Stimulated activated naive CD8-positive, alpha-beta T cell treated with anti-CD3 and anti-CD28 coated beads, Interleukin-15, Interleukin-2, amounts not matched to agents 100 ng/mL and 50 ng/mL, for 24 hours (primary cell): ENCODE data around the gene RGP1.

Experiments used
- H3K27ac Mint-ChIP-seq: one replicate; pipeline ENCODE4 v1.8.0; 2021; ENCODE audit warnings: mild to moderate bottlenecking, mixed read lengths
- H3K27me3 Mint-ChIP-seq: one replicate; pipeline ENCODE4 v1.8.0; 2021; ENCODE audit warnings: mixed read lengths
- H3K36me3 Mint-ChIP-seq: one replicate; pipeline ENCODE4 v1.8.0; 2021; ENCODE audit warnings: low read depth, mixed read lengths
- H3K4me1 Mint-ChIP-seq: one replicate; pipeline ENCODE4 v1.8.0; 2021; ENCODE audit warnings: low read depth, mixed read lengths
- H3K4me3 Mint-ChIP-seq: one replicate; pipeline ENCODE4 v1.8.0; 2021; ENCODE audit warnings: mild to moderate bottlenecking, mixed read lengths
- H3K9me3 Mint-ChIP-seq: one replicate; pipeline ENCODE4 v1.8.0; 2021; ENCODE audit warnings: mixed read lengths

The RGP1 gene

GRCh38 chr9:35730486-35730854 lies 18.6 kb upstream of the RGP1 start:
- Mint-ChIP-seq H3K4me3 (no peak overlapping the region), H3K36me3 (peaks cover 22% of the 10 kb centered on the region), H3K4me1 (peaks cover 17% of the 10 kb centered on the region), H3K27ac (no peak overlapping the region), H3K27me3 (no peaks in the 10 kb centered on the region), H3K9me3 (no peaks in the 10 kb centered on the region)

DNA sequence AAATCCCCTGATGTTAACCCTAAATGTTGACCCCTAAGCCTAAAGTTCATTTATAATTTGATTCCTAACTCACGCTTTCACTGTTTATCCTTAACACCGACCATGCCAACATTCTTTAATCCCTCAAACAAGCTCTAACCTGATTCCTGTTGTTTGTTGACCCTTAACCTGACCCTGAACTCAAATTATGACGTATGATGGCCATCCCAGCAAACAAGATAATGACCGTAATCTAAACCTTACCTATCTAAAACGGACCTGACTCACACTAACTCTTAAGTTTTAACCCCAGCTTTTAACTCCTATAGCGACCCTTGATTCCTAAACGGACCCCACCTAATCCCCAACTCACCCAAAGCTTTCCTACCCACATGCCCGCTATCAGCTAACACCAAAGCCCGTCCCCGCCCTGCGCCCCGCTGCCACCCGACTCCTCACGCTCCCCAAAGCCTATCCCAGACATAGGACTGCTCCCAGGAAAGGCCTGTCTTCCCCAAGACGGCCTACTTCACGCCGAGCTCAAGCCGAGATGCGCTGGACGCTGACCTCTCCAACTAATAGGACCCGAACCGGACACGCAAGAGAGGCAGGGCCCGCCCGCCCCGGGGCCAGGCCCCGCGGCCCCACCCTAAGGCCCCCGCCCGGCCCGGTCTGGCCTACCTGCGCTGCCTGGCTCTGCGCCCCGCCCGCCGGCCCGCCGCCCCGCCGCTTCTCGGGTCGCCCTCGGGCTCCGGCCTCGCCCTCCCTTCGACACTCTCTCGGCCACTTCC lies 17.5 kb upstream of the RGP1 start:
- H3K9me3 Mint-ChIP-seq: no peaks in the 10 kb centered on the region
- no peak overlapping the region for H3K4me3 Mint-ChIP-seq

DNA sequence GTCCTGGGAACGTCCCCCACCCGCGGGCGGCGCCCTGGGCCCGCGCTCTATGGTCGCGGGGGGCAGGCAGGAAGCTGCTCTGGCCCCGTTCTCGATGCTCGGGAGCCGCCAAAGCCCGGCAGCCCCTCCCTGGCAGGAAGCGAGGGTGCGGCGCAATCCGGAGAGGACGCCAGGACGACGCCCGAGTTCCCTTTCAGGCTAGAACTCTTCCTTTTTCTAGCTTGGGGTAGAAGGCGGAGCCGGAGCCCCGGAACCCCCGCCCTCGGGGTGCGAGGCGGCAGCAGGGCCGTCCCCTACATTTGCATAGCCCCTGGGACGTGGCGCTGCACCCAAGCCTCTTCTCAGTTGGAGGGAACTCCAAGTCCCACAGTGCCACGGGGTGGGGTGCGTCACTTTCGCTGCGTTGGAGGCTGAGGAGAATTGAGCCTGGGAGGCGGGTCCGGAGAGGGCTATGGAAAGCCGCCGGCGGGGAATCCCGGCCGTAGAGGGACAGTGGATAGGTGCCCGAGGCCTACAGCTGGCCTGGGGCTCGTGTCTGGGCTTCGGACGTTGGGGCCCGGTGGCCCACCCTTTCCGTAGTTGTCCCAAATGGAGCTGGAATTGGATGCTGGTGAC lies 16.8 kb upstream of the RGP1 start, which contains the start of the genes CREB3 and TLN1:
CREB3 (plus strand) TSS at position 482 of the 615 bp plus-strand sequence; CDS start at position 589, 107 bp downstream.
TLN1 (minus strand) TSS at position 11 of the 615 bp plus-strand sequence. CDS start 6,501 bp downstream, outside the sequence.
- Mint-ChIP-seq H3K4me3 (no peak within 1 kb of the TSS), H3K36me3 (peaks cover 19% of the 10 kb centered on the region), H3K9me3 (no peaks in the 10 kb centered on the region)

More for the DNA sequence above, 17.5 kb upstream of the RGP1 start:
- Mint-ChIP-seq H3K4me1 (peaks cover 17% of the 10 kb centered on the region), H3K36me3 (peaks cover 23% of the 10 kb centered on the region), H3K27ac (peak overlapping the region; percentile 95), H3K27me3 (no peaks in the 10 kb centered on the region)

DNA sequence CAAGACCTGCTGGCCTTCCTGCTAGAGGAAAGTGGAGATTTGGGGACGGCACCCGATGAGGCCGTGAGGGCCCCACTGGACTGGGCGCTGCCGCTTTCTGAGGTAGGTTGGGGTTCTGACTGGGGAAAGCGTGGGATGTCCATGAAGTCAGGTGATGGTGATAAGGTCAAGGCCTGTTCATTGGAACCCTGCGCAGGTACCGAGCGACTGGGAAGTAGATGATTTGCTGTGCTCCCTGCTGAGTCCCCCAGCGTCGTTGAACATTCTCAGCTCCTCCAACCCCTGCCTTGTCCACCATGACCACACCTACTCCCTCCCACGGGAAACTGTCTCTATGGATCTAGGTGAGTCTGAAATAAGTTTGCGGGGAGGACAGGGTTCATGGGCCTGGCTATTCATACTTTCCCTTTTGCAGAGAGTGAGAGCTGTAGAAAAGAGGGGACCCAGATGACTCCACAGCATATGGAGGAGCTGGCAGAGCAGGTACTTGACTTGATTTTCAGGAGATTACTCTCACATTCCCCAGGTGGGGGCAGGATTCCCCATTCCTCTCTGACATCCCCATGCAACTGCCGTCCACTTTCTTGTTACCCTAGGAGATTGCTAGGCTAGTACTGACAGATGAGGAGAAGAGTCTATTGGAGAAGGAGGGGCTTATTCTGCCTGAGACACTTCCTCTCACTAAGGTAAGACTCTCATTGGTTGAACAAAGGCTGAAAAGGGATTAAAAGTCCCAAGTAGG lies 16.1 kb upstream of the RGP1 start:
- no peaks in the 10 kb centered on the region for H3K27me3 Mint-ChIP-seq
- H3K27ac Mint-ChIP-seq: peak overlapping the region; percentile 94
- H3K4me1 Mint-ChIP-seq: peaks cover 17% of the 10 kb centered on the region
- H3K36me3 Mint-ChIP-seq: peaks cover 23% of the 10 kb centered on the region
- H3K9me3 Mint-ChIP-seq: no peaks in the 10 kb centered on the region
- no peak overlapping the region for H3K4me3 Mint-ChIP-seq

More for the DNA sequence above, 16.8 kb upstream of the RGP1 start, which contains the start of the genes CREB3 and TLN1:
- Mint-ChIP-seq H3K27ac (peak within 1 kb of the TSS; percentile 95), H3K27me3 (no peaks in the 10 kb centered on the region), H3K4me1 (peaks cover 17% of the 10 kb centered on the region)

DNA sequence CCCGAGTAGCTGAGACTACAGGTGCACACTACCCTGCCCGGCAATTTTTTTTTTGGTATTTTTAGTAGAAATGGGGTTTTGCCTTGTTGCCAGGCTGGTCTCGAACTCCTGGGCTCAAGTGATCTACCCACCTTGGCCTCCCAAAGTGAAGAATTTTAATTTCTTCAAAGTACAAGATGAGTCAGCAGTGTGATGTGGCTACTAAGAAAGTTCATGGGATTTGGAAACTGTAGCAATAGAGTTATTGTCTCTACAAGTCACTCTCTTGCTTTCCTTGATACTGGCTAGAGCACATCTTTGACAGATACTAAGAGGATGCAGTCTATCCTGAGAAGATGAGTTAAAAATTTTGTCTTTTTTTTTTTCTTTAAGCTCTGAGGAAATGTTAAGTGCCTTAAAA lies 15.0 kb upstream of the RGP1 start:
- H3K4me1 Mint-ChIP-seq: peaks cover 17% of the 10 kb centered on the region
- peak overlapping the region; percentile 35 for H3K4me3 Mint-ChIP-seq
- no peaks in the 10 kb centered on the region for H3K9me3 Mint-ChIP-seq
- H3K27me3 Mint-ChIP-seq: no peaks in the 10 kb centered on the region
- H3K27ac Mint-ChIP-seq: peak overlapping the region; percentile 67
- peaks cover 34% of the 10 kb centered on the region for H3K36me3 Mint-ChIP-seq

DNA sequence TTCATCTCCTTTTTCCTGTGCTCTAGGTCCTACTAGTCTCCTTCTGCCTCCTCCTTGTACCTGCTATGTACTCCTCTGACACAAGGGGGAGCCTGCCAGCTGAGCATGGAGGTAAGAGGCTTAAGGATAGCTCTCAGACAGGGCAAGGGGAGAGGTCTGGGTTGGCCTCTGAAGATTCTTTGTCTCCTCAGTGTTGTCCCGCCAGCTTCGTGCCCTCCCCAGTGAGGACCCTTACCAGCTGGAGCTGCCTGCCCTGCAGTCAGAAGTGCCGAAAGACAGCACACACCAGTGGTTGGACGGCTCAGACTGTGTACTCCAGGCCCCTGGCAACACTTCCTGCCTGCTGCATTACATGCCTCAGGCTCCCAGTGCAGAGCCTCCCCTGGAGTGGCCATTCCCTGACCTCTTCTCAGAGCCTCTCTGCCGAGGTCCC lies 12.9 kb upstream of the RGP1 start:
- Mint-ChIP-seq H3K4me3 (no peak overlapping the region), H3K27ac (no peak overlapping the region), H3K4me1 (peaks cover 17% of the 10 kb centered on the region), H3K27me3 (no peaks in the 10 kb centered on the region), H3K36me3 (peaks cover 41% of the 10 kb centered on the region), H3K9me3 (no peaks in the 10 kb centered on the region)

- Mint-ChIP-seq H3K9me3 (no peaks in the 10 kb centered on the region), H3K36me3 (peaks cover 44% of the 10 kb centered on the region), H3K27ac (no peak overlapping the region), H3K4me3 (no peak overlapping the region), H3K4me1 (peaks cover 26% of the 10 kb centered on the region), H3K27me3 (no peaks in the 10 kb centered on the region)
Measured at GRCh38 chr9:35737143-35737542, 11.9 kb upstream of the RGP1 start.

DNA sequence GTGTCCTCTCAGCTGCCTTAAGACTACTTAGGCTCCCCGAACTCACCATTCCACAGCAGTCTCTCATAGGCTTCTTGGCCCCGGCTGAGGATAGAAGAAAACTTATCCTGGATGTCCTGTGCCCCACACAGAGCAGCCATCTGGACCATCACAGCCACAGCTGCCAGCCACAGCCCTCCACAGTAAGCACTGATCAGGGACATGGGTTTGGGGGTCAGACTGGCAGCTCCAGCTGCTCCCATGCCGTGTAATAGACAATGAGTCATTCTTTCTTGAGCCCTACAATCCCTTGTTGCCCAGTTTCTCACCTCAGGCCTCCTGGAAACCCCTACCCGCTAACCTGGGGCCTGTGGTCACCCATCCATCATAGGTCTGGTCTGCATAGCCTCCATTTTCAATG lies 10.9 kb upstream of the RGP1 start:
- Mint-ChIP-seq H3K27ac (no peak overlapping the region), H3K4me3 (no peak overlapping the region), H3K4me1 (peaks cover 27% of the 10 kb centered on the region), H3K27me3 (no peaks in the 10 kb centered on the region), H3K36me3 (peaks cover 52% of the 10 kb centered on the region), H3K9me3 (no peaks in the 10 kb centered on the region)

DNA sequence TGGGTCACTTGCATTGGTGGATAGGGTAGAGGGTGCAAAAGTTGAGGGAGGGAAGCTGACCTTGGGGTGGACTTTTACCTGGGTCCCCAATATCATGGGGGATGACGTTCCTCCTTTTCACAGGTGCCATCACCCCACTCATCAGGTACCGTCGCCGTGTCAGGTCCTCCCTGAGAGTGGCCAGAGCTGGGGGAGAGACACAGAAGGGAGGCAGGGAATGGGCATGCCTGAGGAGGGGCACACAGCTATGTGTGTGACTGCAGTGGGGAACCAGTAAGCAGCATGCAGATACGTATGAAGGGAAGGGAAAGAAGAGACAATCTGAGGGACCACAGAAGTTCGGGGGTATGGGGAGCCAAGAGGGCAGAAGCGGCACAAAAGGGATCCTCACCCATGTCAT lies 10.2 kb upstream of the RGP1 start:
- Mint-ChIP-seq H3K4me3 (no peak overlapping the region), H3K36me3 (peaks cover 60% of the 10 kb centered on the region), H3K27ac (no peak overlapping the region), H3K9me3 (no peaks in the 10 kb centered on the region), H3K27me3 (no peaks in the 10 kb centered on the region), H3K4me1 (peaks cover 24% of the 10 kb centered on the region)

DNA sequence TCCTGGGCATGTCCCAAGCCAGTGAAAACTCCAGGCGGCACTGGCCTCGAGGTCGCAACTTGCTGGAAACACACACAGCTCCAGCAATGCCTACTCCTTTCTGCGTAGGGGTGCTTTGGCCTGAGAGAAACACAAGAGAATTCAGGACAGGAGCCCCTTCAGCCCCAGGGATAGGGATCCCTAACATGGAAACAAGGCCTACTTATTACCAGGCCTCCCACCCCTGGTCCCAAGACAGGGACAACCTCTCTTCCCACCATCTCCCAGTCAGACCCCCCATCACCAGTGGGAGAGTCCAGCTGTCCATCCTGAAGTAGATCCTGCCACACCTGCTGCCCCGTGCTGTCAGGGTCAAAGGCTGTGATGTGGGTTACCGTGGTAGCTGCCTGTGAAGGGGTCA lies 8.8 kb upstream of the RGP1 start:
- H3K9me3 Mint-ChIP-seq: no peaks in the 10 kb centered on the region
- H3K4me3 Mint-ChIP-seq: no peak overlapping the region
- H3K27ac Mint-ChIP-seq: no peak overlapping the region
- no peaks in the 10 kb centered on the region for H3K27me3 Mint-ChIP-seq
- H3K4me1 Mint-ChIP-seq: peaks cover 19% of the 10 kb centered on the region
- H3K36me3 Mint-ChIP-seq: peaks cover 56% of the 10 kb centered on the region

DNA sequence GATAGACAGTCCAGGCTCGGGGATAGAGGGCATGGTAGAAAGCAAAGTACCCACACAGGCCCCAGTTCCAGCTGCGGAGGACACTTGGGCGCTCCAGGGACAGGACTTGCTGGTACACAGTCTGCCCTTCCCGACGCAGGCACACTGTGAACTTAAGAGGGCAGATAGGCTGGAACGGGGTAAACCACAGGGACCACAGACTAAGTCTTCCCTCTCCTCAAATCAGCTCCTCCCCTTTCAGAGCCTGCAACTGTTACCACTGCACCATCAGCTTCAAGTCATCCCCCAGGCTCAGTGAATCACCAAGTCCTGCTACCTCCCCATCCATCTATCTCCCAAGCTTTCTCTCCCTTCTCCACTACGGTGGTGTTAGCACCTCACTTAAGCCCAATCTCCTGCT lies 7.3 kb upstream of the RGP1 start:
- no peaks in the 10 kb centered on the region for H3K9me3 Mint-ChIP-seq
- H3K4me1 Mint-ChIP-seq: peaks cover 33% of the 10 kb centered on the region
- no peaks in the 10 kb centered on the region for H3K27me3 Mint-ChIP-seq
- H3K36me3 Mint-ChIP-seq: peaks cover 54% of the 10 kb centered on the region
- H3K27ac Mint-ChIP-seq: peak overlapping the region; percentile 7
- H3K4me3 Mint-ChIP-seq: no peak overlapping the region

DNA sequence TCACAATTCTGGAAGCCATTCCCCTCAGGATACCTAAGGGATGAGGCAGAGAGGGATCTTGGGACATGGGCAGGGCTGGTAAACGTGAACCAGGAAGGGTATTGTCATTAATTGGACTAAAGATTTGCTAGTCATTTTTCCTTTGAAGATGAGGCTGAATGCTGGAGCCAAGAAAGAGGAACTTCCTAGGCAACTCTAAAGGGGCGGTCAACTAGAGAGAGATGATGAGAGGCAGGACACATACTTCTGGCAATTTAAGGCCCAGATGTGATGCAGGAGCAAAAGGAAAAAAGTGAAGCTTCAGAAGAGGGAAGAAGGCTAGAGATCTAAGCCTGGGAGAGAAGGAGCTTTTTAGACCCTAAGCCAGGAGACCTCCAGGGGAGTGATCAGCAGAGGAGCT lies 5.6 kb upstream of the RGP1 start:
- Mint-ChIP-seq H3K4me1 (peaks cover 48% of the 10 kb centered on the region), H3K9me3 (no peaks in the 10 kb centered on the region), H3K4me3 (no peak overlapping the region), H3K27me3 (no peaks in the 10 kb centered on the region), H3K36me3 (peaks cover 47% of the 10 kb centered on the region), H3K27ac (no peak overlapping the region)

DNA sequence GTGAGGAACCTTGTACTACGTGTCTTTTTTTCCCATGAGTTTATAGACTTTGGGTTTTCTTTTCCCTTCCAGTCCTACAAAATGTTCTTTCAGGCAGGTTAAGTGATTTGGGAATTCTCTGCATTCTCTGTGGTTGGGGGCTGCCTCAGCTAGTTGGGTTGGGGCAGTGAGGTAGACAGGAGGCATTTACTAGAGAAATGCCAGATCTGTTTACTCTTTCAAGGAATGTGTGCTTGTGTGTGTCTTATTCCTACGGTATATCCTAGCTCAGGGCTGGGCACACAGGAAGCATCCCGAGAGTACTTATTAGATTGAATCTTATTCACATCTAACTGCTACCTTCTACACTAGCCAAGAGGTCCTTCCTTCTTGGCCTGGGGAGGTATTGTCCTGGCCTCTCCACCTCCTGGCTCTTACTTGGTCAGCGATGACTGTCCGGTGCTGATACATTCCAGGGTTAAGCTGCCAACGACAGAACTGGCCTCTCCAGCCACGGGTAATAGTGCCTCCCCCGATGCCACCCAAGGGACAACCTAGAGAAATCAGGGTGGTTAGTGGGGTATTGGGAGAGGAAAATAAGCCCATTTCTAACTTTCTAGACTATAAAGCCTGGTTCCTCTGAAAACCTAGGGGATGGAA lies 5.1 kb upstream of the RGP1 start:
- H3K36me3 Mint-ChIP-seq: peaks cover 42% of the 10 kb centered on the region
- no peaks in the 10 kb centered on the region for H3K9me3 Mint-ChIP-seq
- H3K27ac Mint-ChIP-seq: no peak overlapping the region
- H3K27me3 Mint-ChIP-seq: no peaks in the 10 kb centered on the region
- no peak overlapping the region for H3K4me3 Mint-ChIP-seq
- peaks cover 48% of the 10 kb centered on the region for H3K4me1 Mint-ChIP-seq

DNA sequence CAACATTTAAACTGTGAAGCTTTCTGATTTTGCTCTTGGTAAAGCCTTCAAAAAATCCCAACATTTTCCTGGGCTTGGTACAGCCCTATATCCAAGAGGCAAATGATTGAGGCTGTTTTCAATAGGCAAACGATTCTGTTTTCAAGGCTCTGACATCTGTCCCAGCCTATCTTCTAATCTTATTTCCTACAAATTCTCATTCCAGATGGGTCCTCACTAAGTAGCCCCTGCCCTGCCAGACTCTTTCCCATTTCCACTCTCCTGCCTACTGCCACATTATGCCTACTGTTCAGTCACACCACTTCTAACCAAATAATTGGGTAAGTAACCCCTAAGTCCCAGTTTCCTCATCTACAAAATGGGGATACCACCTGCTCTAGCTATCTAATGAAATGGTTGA lies 3.5 kb upstream of the RGP1 start:
- Mint-ChIP-seq H3K9me3 (no peaks in the 10 kb centered on the region), H3K27me3 (no peaks in the 10 kb centered on the region), H3K4me1 (peaks cover 56% of the 10 kb centered on the region), H3K27ac (no peak overlapping the region), H3K36me3 (peaks cover 34% of the 10 kb centered on the region), H3K4me3 (peak overlapping the region; percentile 50)
